Measurements from ENCODE around the gene ANHX. TPM values are rescaled to one million over a fixed set of nuclear protein-coding genes. Genes with fewer than 3 reads are reported as not detected.

ANHX gene
- total and polyA plus RNA-seq, 2 of the 8 experiments (the other 6 are each of a cell fraction or from before 2014, with no cell fraction given) = not detected

DNA sequence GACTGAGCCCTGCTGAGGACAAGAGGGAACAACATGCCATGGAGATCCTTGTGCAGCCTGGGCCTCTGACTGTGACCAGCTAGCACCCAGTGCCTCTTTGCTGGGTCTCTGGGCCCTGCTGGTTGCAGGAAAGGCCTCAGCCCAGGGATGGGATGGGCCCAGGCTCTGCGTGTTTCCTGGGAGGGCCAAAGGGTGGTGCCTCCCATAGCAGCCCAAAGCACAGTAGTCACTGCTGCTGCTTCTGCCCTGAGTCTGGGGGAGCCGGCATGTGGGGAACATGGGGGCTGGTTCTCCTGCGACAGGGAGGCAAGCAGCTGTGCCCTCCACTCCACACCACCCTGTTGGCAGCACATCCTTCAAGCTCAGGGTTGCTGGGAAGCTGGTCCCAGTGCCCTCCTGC, 18.5 kb downstream of the ANHX start:
- no peak overlapping the region for H2BK20ac ChIP-seq (ENCODE audit: low read length)
- H2BK120ac ChIP-seq (replicated peaks; ENCODE audit: low read depth, low read length) = no peak overlapping the region
- no peak overlapping the region for H4K5ac ChIP-seq (ENCODE audit: insufficient read length, low read depth, low read length)
- H3K18ac ChIP-seq (ENCODE audit: extremely low read depth, low read length) = no peak overlapping the region
- no peak overlapping the region for H4K8ac ChIP-seq (ENCODE audit: extremely low read depth, insufficient read depth, low read length)
- no peaks in the 10 kb centered on the region for H3K36me3 ChIP-seq (ENCODE audit: control insufficient read depth in 2 of 4, insufficient read depth in 4 of 4, low read length in 3 of 4)
- H2AK5ac ChIP-seq (ENCODE audit: low read depth, low read length) = no peak overlapping the region
- H3K79me2 ChIP-seq (ENCODE audit: control insufficient read depth in 1 of 2, insufficient read depth in 2 of 2, low read length in 2 of 2) = no peaks in the 10 kb centered on the region
- WGBS, 2 experiments (ENCODE audit: extremely low coverage in 1 of 2, insufficient coverage in 1 of 2, insufficient read length in 1 of 2, insufficient replicate concordance in 2 of 2, low coverage in 1 of 2, low lambda C conversion rate in 2 of 2, missing lambda C conversion rate in 1 of 2) = 55% methylated on average over 3 of the region's 3 CpGs; no CpG with 5 or more reads in 1 of the 2 experiments
- no peaks in the 10 kb centered on the region for H3K27me3 ChIP-seq (replicated peaks in 1 of 4; ENCODE audit: control insufficient read depth in 3 of 4, extremely low read depth in 1 of 4, insufficient read depth in 3 of 4, low read length in 3 of 4)
- ChIA-PET POLR2A (ENCODE audit: partially characterized antibody) (no interaction called here), CTCF (ENCODE audit: partially characterized antibody) (no interaction called here)
- no peak overlapping the region for H3K23ac ChIP-seq (ENCODE audit: insufficient read length)
- H2BK15ac ChIP-seq (ENCODE audit: low read length) = no peak overlapping the region
- H3K79me1 ChIP-seq (ENCODE audit: low read depth, low read length) = no peaks in the 10 kb centered on the region
- FAIRE-seq = no peak
- H3K4me1 ChIP-seq (replicated peaks in 1 of 4; ENCODE audit: control insufficient read depth in 3 of 4, insufficient read depth in 4 of 4, low read length in 3 of 4) = no peaks in the 10 kb centered on the region
- H3K14ac ChIP-seq (ENCODE audit: insufficient read length) = no peak overlapping the region
- no peak overlapping the region for H2BK12ac ChIP-seq (ENCODE audit: low read depth, low read length)
- H3K9me3 ChIP-seq (ENCODE audit: insufficient read depth in 2 of 2, low read depth in 1 of 2, low read length in 1 of 2) = peaks cover 84 to 90% of the 10 kb centered on the region in 2 experiments
- DNase-seq (ENCODE audit: low read depth in 1 of 2, low spot score in 2 of 2) = no peak
- no peak overlapping the region for H3K4ac ChIP-seq (replicated peaks; ENCODE audit: insufficient read length, low read depth, low read length)
- H2BK5ac ChIP-seq (ENCODE audit: low read depth, low read length) = no peak overlapping the region
- no peak overlapping the region for H3K4me2 ChIP-seq (ENCODE audit: insufficient read depth in 1 of 2, low read depth in 2 of 2, low read length in 2 of 2)
- no peak overlapping the region for H3K4me3 ChIP-seq (ENCODE audit: extremely low read depth in 1 of 4, insufficient read depth in 2 of 4, low read depth in 3 of 4, low read length in 4 of 4)
- H3K27ac ChIP-seq (ENCODE audit: low read depth, low read length) = no peak overlapping the region
- no peak overlapping the region for H3K9ac ChIP-seq (replicated peaks in 1 of 4; ENCODE audit: extremely low read depth in 1 of 4, low read depth in 3 of 4, low read length in 3 of 4)
- no peak overlapping the region for H2AFZ ChIP-seq (ENCODE audit: low read length)
- H3K23me2 ChIP-seq (ENCODE audit: low read depth, low read length) = no peaks in the 10 kb centered on the region
- no peak overlapping the region for H4K91ac ChIP-seq (replicated peaks; ENCODE audit: insufficient read length, low read length)
- H3K56ac ChIP-seq (replicated peaks; ENCODE audit: insufficient read length, low read depth, low read length) = no peak overlapping the region
- H4K20me1 ChIP-seq (replicated peaks in 1 of 2; ENCODE audit: control insufficient read depth in 1 of 2, insufficient read depth in 2 of 2, low read length in 2 of 2) = no peaks in the 10 kb centered on the region
- no peak for TF ChIP-seq POLR2AphosphoS5 (IDR thresholded peaks at IDR 0.05; ENCODE audit: low read depth, low read length)
- TF ChIP-seq TCF12 (IDR thresholded peaks at IDR 0.05; ENCODE audit: low read depth, low read length) = no peak
- no peak for TF ChIP-seq CTBP2 (IDR thresholded peaks at IDR 0.05; ENCODE audit: borderline replicate concordance, insufficient read depth, insufficient read length, low read length)
- TF ChIP-seq, protein P1, sequence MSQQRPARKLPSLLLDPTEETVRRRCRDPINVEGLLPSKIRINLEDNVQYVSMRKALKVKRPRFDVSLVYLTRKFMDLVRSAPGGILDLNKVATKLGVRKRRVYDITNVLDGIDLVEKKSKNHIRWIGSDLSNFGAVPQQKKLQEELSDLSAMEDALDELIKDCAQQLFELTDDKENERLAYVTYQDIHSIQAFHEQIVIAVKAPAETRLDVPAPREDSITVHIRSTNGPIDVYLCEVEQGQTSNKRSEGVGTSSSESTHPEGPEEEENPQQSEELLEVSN (IDR thresholded peaks at IDR 0.05) = no peak
- TF ChIP-seq POU5F1 (IDR thresholded peaks at IDR 0.05; ENCODE audit: low read depth, low read length) = no peak
- TF ChIP-seq CBX8 (IDR thresholded peaks at IDR 0.05; ENCODE audit: borderline replicate concordance, low read depth, low read length) = no peak
- TF ChIP-seq TAF7 (optimal IDR thresholded peaks at IDR 0.05; ENCODE audit: borderline replicate concordance, low read depth, low read length) = no peak
- no peak for TF ChIP-seq SIRT6 (IDR thresholded peaks at IDR 0.05; ENCODE audit: low read length)
- TF ChIP-seq PHF8 (conservative IDR thresholded peaks at IDR 0.05; ENCODE audit: low read depth, low read length) = no peak
- TF ChIP-seq SUZ12 (IDR thresholded peaks at IDR 0.05; ENCODE audit: low read length) = no peak
- no peak for TF ChIP-seq RFX5 (IDR thresholded peaks at IDR 0.05; ENCODE audit: borderline replicate concordance, low read depth, low read length)
- TF ChIP-seq GABPA (IDR thresholded peaks at IDR 0.05; ENCODE audit: borderline replicate concordance, insufficient read depth, low read length) = no peak
- no peak for TF ChIP-seq RNF2 (IDR thresholded peaks at IDR 0.05; ENCODE audit: borderline replicate concordance, low read depth, low read length, missing control alignments, poor library complexity, severe bottlenecking)
- no peak for TF ChIP-seq JUN (IDR thresholded peaks at IDR 0.05; ENCODE audit: low read depth, low read length)

All from H1 (cell line).